ENCODE measurements around the gene SLC4A5.

DNA sequence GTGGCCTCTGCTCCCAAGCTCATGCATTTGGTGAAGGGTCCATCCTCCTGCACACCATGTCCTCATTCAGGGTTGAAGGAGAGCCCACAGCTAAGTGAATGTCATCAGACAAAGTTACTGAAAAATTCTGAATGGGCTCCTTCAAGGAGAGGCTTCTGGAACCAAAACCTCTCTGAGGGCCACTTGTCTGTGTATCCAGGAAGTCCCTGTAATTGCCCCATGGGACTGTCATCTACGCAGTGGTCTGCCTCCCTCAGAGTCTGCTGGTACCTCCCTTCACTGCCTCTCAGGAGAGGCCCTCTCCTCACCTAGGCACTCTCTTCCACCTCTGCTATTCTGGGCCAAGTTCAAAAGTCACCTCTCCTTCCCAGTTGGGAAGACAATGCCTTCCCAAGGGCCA, 68.0 kb downstream of the SLC4A5 start:
- TF ChIP-seq REST (IDR thresholded peaks at IDR 0.05; ENCODE audit: insufficient read depth in 1 of 2, low read depth in 2 of 2, low read length in 2 of 2) (no peak), TAF1 (IDR thresholded peaks at IDR 0.05; ENCODE audit: borderline replicate concordance, insufficient read depth, low read length) (no peak)
